ENCODE measurements around the gene PPP6R1. TPM values are rescaled to one million over a fixed set of nuclear protein-coding genes. Genes with fewer than 3 reads are reported as not detected.
A peak's percentile ranks its signal among the peaks of the same experiment; 100 is the strongest.

PPP6R1 gene
- total RNA-seq, 1 donor from 2014 or later: 64.6 TPM

GRCh38 chr19:55189403-55189835 lies 69.4 kb downstream of the PPP6R1 start:
- peak; percentile 41 for DNase-seq (ENCODE audit: low read depth)

DNA sequence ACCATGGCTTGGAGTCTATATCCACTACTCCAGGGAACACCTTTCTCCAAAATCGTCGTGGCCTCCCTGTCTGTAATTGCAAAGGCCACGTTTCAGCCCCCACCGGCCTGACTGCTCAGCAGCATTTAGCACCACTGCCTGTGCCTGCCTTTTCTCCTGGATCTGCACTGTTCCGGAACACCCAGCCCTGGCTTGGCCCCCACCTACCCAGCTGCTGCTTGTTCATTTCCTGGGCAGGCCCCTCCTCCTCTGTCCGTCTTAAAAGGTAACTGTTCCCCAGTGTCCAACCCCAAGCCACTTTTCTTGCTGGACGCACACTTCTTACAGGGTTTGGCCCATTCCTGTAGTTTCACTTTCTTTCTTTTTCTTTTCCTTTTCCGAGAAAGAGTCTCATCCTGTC lies 70.2 kb downstream of the PPP6R1 start:
- no peak for DNase-seq (ENCODE audit: low read depth)

DNA sequence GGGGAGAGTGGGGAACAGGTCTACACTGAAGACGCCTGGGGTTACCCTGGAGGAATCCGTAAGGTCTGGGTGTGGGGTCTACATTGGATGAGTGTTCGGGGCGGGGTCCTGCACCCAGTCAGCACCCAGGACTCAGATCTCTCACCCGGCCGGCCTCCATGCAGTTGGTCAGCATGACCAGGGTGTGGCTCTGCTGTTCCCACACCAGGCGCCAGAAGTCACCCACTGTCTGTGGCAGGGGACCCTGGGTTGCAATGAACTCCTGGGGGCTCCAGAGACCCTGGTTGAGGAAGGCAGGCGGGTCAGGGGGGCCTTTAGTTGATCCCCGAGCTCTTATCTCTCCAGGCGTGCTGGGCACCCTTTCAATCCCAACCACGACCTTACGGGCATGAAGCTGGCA lies 72.7 kb downstream of the PPP6R1 start:
- DNase-seq (ENCODE audit: low read depth): no peak

DNA sequence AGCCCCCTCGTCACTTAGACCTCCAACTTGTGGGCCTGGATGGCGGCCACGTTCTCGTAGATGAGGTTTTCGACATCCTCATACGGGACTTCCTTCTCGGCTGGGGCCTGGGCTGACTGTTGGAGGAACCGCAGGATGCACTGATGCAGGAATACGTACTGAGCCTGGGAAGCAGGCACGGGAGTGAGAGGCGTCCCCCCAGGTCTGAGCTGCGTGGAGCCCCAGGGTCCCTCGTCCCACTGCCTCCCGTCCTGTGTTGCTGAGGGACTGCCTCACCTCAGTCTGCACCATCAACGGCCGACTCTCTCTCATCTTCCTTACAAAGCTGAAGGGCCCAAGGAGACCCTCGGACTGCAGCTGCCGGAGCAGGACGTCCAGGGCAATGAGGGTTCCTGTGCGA lies 77.1 kb downstream of the PPP6R1 start:
- no peak for DNase-seq (ENCODE audit: low read depth)

Small RNA genes lying within 50 kb of the gene (microRNA-seq; reads per million reads assigned to microRNA genes)
- 0.81 reads per million for gene MIR6802
- gene MIR6803: 1.5 reads per million
- gene MIR6804: not detected

Other genes with a start within 250 kb of the PPP6R1 start
- not detected in 2 replicates for gene GP6, start 220.8 kb downstream of the PPP6R1 start, total RNA-seq
- gene RDH13, start 195.9 kb downstream of the PPP6R1 start, total RNA-seq: 4.9 and 9.4 TPM in 2 replicates
- gene EPS8L1, start 183.1 kb downstream of the PPP6R1 start, total RNA-seq: 0.78 and 1.4 TPM in 2 replicates
- 43.5 and 46.8 TPM in 2 replicates for gene PPP1R12C, start 141.4 kb downstream of the PPP6R1 start, total RNA-seq
- gene TNNT1, start 109.8 kb downstream of the PPP6R1 start, total RNA-seq: 4,534 and 4,610 TPM in 2 replicates
- gene TNNI3, start 101.3 kb downstream of the PPP6R1 start, total RNA-seq: 1.5 and 1.7 TPM in 2 replicates
- gene DNAAF3, start 92.4 kb downstream of the PPP6R1 start, total RNA-seq: 0.94 and 1.4 TPM in 2 replicates
- gene SYT5, start 78.7 kb downstream of the PPP6R1 start, total RNA-seq: 1.4 TPM in 1 of 2 replicates, not detected in the other
- gene PTPRH, start 49.5 kb downstream of the PPP6R1 start, total RNA-seq: 0.05 and 0.31 TPM in 2 replicates
- 0.73 and 0.83 TPM in 2 replicates for gene TMEM86B, start 30.3 kb downstream of the PPP6R1 start, total RNA-seq
- gene HSPBP1, start 21.1 kb upstream of the PPP6R1 start, total RNA-seq: 37.1 and 39.3 TPM in 2 replicates
- 5.5 and 12.2 TPM in 2 replicates for gene BRSK1, start 25.0 kb upstream of the PPP6R1 start, total RNA-seq
- not detected in 2 replicates for gene TMEM150B, start 66.3 kb upstream of the PPP6R1 start, total RNA-seq
- gene KMT5C, start 80.9 kb upstream of the PPP6R1 start, total RNA-seq: 17.3 and 28.9 TPM in 2 replicates
- 0.24 TPM in 1 of 2 replicates, not detected in the other for gene COX6B2, start 95.7 kb upstream of the PPP6R1 start, total RNA-seq
- gene GARIN5B, start 104.2 kb upstream of the PPP6R1 start, total RNA-seq: not detected in 2 replicates
- 0.19 and 0.83 TPM in 2 replicates for gene IL11, start 111.4 kb upstream of the PPP6R1 start, total RNA-seq
- not detected in 2 replicates for gene TMEM190, start 117.8 kb upstream of the PPP6R1 start, total RNA-seq
- gene TMEM238, start 125.3 kb upstream of the PPP6R1 start, total RNA-seq: not detected in 2 replicates
- 321 and 447 TPM in 2 replicates for gene RPL28, start 126.9 kb upstream of the PPP6R1 start, total RNA-seq
- 39.8 and 54.9 TPM in 2 replicates for gene UBE2S, start 148.8 kb upstream of the PPP6R1 start, total RNA-seq
- gene SHISA7, start 184.3 kb upstream of the PPP6R1 start, total RNA-seq: not detected in 2 replicates
- 152 and 196 TPM in 2 replicates for gene ISOC2, start 202.6 kb upstream of the PPP6R1 start, total RNA-seq
- gene C19orf85, start 205.7 kb upstream of the PPP6R1 start, total RNA-seq: not detected in 2 replicates
- gene ZNF628, start 217.6 kb upstream of the PPP6R1 start, total RNA-seq: 7.1 and 12.3 TPM in 2 replicates
- gene NAT14, start 226.2 kb upstream of the PPP6R1 start, total RNA-seq: 24.7 and 26.4 TPM in 2 replicates
- gene SSC5D, start 229.4 kb upstream of the PPP6R1 start, total RNA-seq: 1.2 and 2.1 TPM in 2 replicates

Data from myocyte (in vitro differentiated cells).